Measurements from ENCODE around the gene THG1L. TPM values are rescaled to one million over a fixed set of nuclear protein-coding genes. Genes with fewer than 3 reads are reported as not detected.

Gene THG1L
- total and polyA plus RNA-seq, 2 experiments from 2014 or later = 12.2 to 13.8 TPM

DNA sequence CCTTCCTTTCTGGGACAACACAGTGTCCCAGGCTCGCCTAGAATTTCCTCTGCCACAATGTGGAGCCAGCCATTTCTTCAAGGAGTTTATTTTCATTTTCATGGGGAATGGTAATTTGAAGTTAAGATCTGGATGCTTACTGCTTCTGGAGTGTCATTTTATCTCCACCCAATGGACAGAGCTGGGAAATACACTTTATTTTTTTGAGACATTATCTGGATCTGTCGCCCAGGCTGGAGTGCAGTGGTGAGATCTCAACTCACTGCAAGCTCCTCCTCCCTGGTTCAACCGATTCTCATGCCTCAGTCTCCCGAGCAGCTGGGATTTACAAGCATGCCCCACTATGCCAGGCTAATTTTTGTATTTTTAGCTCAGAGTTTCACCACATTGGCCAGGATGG lies 12.7 kb upstream of the THG1L start:
- Histone ChIP-seq H3K9me2 (ENCODE audit: insufficient read depth) (no peaks in the 10 kb centered on the region; the same call in 1 of the 2 replicates), H3K36me3 (ENCODE audit: insufficient read depth) (no peaks in the 10 kb centered on the region), H2AFZ (peak overlapping the region; percentile 20; the same call in 1 of the 2 replicates), H3K27ac (ENCODE audit: low read depth) (peak overlapping the region; percentile 46; the same call in 1 of the 2 replicates), H3K4me1 (ENCODE audit: insufficient read depth) (no peaks in the 10 kb centered on the region), H4K20me1 (replicated peaks; ENCODE audit: insufficient read depth) (no peaks in the 10 kb centered on the region), H3K27me3 (ENCODE audit: insufficient read depth) (no peaks in the 10 kb centered on the region), H3K4me3 (no peak overlapping the region), H3K4me2 (no peak overlapping the region), H3F3A (replicated peaks; ENCODE audit: low read depth) (no peaks in the 10 kb centered on the region), H3K79me2 (replicated peaks; ENCODE audit: insufficient read depth) (no peaks in the 10 kb centered on the region)
- DNase-seq (ENCODE audit: low spot score) (peak; percentile 47), ATAC-seq (peak; percentile 81)
- peaks cover 5% of the 10 kb centered on the region; the same call in 2 of the 3 replicates for H3K4me1 Mint-ChIP-seq
- H3K36me3 Mint-ChIP-seq (ENCODE audit: low read depth) = peaks cover 3% of the 10 kb centered on the region; the same call in 2 of the 3 replicates
- H3K4me3 Mint-ChIP-seq = no peak overlapping the region
- peaks cover 3% of the 10 kb centered on the region; the same call in 1 of the 3 replicates for H3K9me3 Mint-ChIP-seq
- 0 out of 2 replicates have a peak overlapping the region, but pooled peaks have one; percentile 83 for H3K27ac Mint-ChIP-seq
- TF ChIP-seq, protein P1, sequence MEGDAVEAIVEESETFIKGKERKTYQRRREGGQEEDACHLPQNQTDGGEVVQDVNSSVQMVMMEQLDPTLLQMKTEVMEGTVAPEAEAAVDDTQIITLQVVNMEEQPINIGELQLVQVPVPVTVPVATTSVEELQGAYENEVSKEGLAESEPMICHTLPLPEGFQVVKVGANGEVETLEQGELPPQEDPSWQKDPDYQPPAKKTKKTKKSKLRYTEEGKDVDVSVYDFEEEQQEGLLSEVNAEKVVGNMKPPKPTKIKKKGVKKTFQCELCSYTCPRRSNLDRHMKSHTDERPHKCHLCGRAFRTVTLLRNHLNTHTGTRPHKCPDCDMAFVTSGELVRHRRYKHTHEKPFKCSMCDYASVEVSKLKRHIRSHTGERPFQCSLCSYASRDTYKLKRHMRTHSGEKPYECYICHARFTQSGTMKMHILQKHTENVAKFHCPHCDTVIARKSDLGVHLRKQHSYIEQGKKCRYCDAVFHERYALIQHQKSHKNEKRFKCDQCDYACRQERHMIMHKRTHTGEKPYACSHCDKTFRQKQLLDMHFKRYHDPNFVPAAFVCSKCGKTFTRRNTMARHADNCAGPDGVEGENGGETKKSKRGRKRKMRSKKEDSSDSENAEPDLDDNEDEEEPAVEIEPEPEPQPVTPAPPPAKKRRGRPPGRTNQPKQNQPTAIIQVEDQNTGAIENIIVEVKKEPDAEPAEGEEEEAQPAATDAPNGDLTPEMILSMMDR (conservative IDR thresholded peaks at IDR 0.05; ENCODE audit: low read depth in 2 of 2) = peak; percentile 41 to 57; a peak in 3 of 4 replicates
- no peak for TF ChIP-seq EZH2 (IDR thresholded peaks at IDR 0.05; ENCODE audit: low read depth, unreplicated experiment)
- peaks cover 8% of the 10 kb centered on the region for H3K27me3 Mint-ChIP-seq (ENCODE audit: insufficient read depth, low read depth, poor library complexity)

DNA sequence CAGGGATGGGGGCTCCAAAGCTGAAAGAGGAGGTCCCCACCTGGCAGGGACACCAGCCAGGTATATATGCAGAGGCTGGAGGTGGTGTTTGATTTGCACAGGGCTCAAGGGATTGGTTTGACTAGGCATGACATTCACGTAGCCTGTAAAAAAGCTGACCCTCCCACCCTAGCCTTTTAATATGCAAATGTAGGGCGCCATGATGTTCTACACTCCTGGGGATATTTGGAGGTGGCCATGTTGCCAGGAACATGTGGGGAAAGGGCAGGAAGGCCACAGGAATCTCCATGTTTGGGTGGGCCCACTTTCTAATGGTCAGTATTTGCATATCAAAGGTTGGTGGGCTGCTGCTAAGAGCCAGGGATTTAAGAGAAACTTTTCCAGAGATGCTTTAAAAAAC lies 12.0 kb upstream of the THG1L start:
- no peak overlapping the region for H2AFZ ChIP-seq
- peak overlapping the region; percentile 46; the same call in 1 of the 2 replicates for H3K27ac ChIP-seq (ENCODE audit: low read depth)
- peak; percentile 43; the same call in 1 of the 3 replicates for ATAC-seq
- H3K4me1 ChIP-seq (ENCODE audit: insufficient read depth) = no peaks in the 10 kb centered on the region
- H3K4me2 ChIP-seq = no peak overlapping the region
- H4K20me1 ChIP-seq (replicated peaks; ENCODE audit: insufficient read depth) = no peaks in the 10 kb centered on the region
- H3F3A ChIP-seq (replicated peaks; ENCODE audit: low read depth) = no peaks in the 10 kb centered on the region
- no peak overlapping the region for H3K4me3 ChIP-seq
- Mint-ChIP-seq H3K4me3 (no peak overlapping the region), H3K27me3 (ENCODE audit: insufficient read depth, low read depth, poor library complexity) (peaks cover 8% of the 10 kb centered on the region), H3K4me1 (peaks cover 5% of the 10 kb centered on the region; the same call in 2 of the 3 replicates), H3K9me3 (peaks cover 3% of the 10 kb centered on the region; the same call in 1 of the 3 replicates), H3K27ac (no peak overlapping the region), H3K36me3 (ENCODE audit: low read depth) (peaks cover 3% of the 10 kb centered on the region; the same call in 2 of the 3 replicates)
- no peaks in the 10 kb centered on the region; the same call in 1 of the 2 replicates for H3K9me2 ChIP-seq (ENCODE audit: insufficient read depth)
- peak; percentile 48 for DNase-seq (ENCODE audit: low spot score)
- TF ChIP-seq NANOG (IDR thresholded peaks at IDR 0.05; ENCODE audit: borderline replicate concordance) = no peak
- TF ChIP-seq JUNB (IDR thresholded peaks at IDR 0.05; ENCODE audit: unreplicated experiment) = no peak
- TF ChIP-seq ZNF114 (CRISPR knock-in tag; IDR thresholded peaks at IDR 0.05) = no peak
- TF ChIP-seq ZNF331 (CRISPR knock-in tag; IDR thresholded peaks at IDR 0.05; ENCODE audit: low read depth) = no peak
- TF ChIP-seq POLR2AphosphoS5 (IDR thresholded peaks at IDR 0.05; ENCODE audit: low read depth) = no peak
- TF ChIP-seq, protein P1 (conservative IDR thresholded peaks at IDR 0.05; ENCODE audit: low read depth in 2 of 2) = no peak
- TF ChIP-seq CREB1 (CRISPR knock-in tag; IDR thresholded peaks at IDR 0.05; ENCODE audit: low read depth) = no peak
- no peak for TF ChIP-seq EZH2 (IDR thresholded peaks at IDR 0.05; ENCODE audit: low read depth, unreplicated experiment)
- TF ChIP-seq EZH2phosphoT487 (IDR thresholded peaks at IDR 0.05; ENCODE audit: unreplicated experiment) = no peak
- H3K27me3 ChIP-seq (ENCODE audit: insufficient read depth) = no peaks in the 10 kb centered on the region
- H3K79me2 ChIP-seq (replicated peaks; ENCODE audit: insufficient read depth) = no peaks in the 10 kb centered on the region
- H3K36me3 ChIP-seq (ENCODE audit: insufficient read depth) = no peaks in the 10 kb centered on the region
